ENCODE data around the gene DGKI.

DNA sequence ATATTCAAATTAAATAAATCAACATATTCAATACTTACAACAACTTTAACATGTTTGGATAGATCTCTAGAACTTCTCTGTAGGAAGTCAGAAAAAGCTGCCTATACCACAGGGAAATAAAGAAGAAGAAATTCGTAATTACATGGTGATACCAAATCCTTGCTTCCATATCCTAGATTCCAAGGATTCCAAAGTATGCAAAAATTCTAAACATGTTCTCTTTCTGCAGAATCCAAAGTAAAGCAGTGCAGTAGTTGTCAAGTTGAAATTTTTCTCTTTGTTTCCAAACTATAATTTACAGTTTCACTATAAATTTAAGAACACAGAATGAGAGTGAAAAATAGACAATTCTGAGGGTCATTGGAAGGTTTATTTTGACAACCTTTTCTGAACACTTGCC lies 269.6 kb downstream of the DGKI start:
- TF ChIP-seq, protein P1, sequence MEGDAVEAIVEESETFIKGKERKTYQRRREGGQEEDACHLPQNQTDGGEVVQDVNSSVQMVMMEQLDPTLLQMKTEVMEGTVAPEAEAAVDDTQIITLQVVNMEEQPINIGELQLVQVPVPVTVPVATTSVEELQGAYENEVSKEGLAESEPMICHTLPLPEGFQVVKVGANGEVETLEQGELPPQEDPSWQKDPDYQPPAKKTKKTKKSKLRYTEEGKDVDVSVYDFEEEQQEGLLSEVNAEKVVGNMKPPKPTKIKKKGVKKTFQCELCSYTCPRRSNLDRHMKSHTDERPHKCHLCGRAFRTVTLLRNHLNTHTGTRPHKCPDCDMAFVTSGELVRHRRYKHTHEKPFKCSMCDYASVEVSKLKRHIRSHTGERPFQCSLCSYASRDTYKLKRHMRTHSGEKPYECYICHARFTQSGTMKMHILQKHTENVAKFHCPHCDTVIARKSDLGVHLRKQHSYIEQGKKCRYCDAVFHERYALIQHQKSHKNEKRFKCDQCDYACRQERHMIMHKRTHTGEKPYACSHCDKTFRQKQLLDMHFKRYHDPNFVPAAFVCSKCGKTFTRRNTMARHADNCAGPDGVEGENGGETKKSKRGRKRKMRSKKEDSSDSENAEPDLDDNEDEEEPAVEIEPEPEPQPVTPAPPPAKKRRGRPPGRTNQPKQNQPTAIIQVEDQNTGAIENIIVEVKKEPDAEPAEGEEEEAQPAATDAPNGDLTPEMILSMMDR (conservative IDR thresholded peaks at IDR 0.05; ENCODE audit: low read depth, low read length), result no peak
- no peak for TF ChIP-seq RAD21 (IDR thresholded peaks at IDR 0.05; ENCODE audit: low read length)
- no peak for TF ChIP-seq NFE2L2 (IDR thresholded peaks at IDR 0.05; ENCODE audit: low read depth, low read length)
- no peak for TF ChIP-seq RCOR1 (IDR thresholded peaks at IDR 0.05; ENCODE audit: insufficient replicate concordance, low read length)
- TF ChIP-seq RFX5 (IDR thresholded peaks at IDR 0.05; ENCODE audit: low read depth, low read length), result no peak
- no peak for TF ChIP-seq FOS (IDR thresholded peaks at IDR 0.05; ENCODE audit: low read depth, low read length)
- TF ChIP-seq, protein P2, sequence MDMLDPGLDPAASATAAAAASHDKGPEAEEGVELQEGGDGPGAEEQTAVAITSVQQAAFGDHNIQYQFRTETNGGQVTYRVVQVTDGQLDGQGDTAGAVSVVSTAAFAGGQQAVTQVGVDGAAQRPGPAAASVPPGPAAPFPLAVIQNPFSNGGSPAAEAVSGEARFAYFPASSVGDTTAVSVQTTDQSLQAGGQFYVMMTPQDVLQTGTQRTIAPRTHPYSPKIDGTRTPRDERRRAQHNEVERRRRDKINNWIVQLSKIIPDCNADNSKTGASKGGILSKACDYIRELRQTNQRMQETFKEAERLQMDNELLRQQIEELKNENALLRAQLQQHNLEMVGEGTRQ (IDR thresholded peaks at IDR 0.05; ENCODE audit: low read depth, low read length), result no peak
- no peak for TF ChIP-seq CEBPB (IDR thresholded peaks at IDR 0.05; ENCODE audit: low read depth, low read length)
